Pancreas (tissue), 8 donors: ENCODE data around the gene PXDC1. TPM values are rescaled to one million over a fixed set of nuclear protein-coding genes. Genes with fewer than 3 reads are reported as not detected.

Experiments used
- polyA plus RNA-seq, 2 donors: library from polyadenylated mRNA; stranded (reverse); fragments of 200-250 nt; gene quantifications; one replicate each; pipeline ENCODE4 v1.2.3, GENCODE V29; 2013
- total RNA-seq, 6 donors: library from RNA; stranded (reverse); fragmentation: NEBNext Ultra II Directional in 4 of 6; extraction: Animal tissue kit (Norgen Biotek cat#: 25700) in 4 of 6; gene quantifications; one replicate each; pipeline versions ENCODE4 v1.2.1 to v1.2.4, GENCODE V29; 2021 to 2023
- donor health status: healthy with polysubstance abuse.
- donor health status: DM: no; HTN: no; CAD: no; lungs with moderate emphysema.
- donor health status: DM: no; HTN: no; CAD: no.
- donor health status: Bipolar disorder and iron deficiency.
- donor health status: DM: yes; HTN: yes; CAD: no.
- donor health status: DM: no; HTN: no; CAD: no.
- donor health status: DM: no; HTN: no; CAD: no.
- donor health status: DM: yes; HTN: yes; CAD: no.

Gene PXDC1
- total and polyA plus RNA-seq, 8 donors, result 5.2 to 19.7 (median 11.1) TPM

Other genes with a start within 250 kb of the PXDC1 start
- 1 to 10 TPM; 3.6 to 8.7 (median 5.9) TPM for gene FAM50B, start 97.7 kb upstream of the PXDC1 start, total RNA-seq
- 1 to 10 TPM; 4.1 to 9.7 TPM for gene FAM50B, start 97.7 kb upstream of the PXDC1 start, polyA plus RNA-seq